Fibroblast of mammary gland (primary cell): ENCODE results near the gene DLG5.
A peak's percentile ranks its signal among the peaks of the same experiment; 100 is the strongest.

Experiments
- DNase-seq: peaks from one replicate; pipeline ENCODE4 v3.0.0-alpha.2; 2010; ENCODE audit warnings: low read depth
- H3K4me3 ChIP-seq: 2 replicates; pipeline ENCODE4 v1.5.1; 2011; ENCODE audit warnings: low read depth, mild to moderate bottlenecking, low read length, moderate library complexity; ENCODE audit not compliant: control insufficient read depth
- TF ChIP-seq, protein P1 (sequence below): conservative IDR thresholded peaks from 2 replicates; pipeline ENCODE4 v1.5.1; 2011; ENCODE audit warnings: low read depth, low read length, inconsistent platforms; ENCODE audit not compliant: control insufficient read depth, insufficient read depth

The DLG5 gene

DNA sequence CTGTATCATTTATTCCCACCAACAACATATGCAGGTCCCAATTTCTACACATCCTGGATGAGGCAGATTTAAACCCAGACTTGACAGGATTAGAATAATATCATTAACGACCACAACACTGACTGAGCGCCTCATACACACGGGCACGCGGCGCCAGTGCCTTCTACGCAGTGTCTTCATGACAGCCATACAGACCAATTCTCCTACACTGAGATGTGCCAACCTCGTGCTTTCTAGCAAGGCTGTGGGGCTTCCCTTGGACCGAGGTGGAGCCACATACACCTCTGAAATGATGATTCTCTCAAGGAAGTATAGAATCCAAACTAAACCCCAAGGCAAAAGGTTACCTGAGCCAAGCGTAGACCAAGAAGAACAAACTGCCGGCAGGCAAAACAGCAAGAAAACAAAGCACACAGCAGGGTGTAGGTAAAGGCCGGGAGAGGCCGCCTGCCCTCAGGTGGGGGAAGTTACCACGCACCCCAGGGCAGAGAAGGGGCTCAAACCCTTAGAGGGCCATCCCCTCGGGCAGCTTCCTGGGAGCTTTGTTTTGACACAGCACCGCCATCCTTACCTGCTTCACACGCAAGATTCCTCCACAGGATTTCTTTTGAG is 75.8 kb downstream of the DLG5 start:
- no peak for DNase-seq
- TF ChIP-seq, protein P1, sequence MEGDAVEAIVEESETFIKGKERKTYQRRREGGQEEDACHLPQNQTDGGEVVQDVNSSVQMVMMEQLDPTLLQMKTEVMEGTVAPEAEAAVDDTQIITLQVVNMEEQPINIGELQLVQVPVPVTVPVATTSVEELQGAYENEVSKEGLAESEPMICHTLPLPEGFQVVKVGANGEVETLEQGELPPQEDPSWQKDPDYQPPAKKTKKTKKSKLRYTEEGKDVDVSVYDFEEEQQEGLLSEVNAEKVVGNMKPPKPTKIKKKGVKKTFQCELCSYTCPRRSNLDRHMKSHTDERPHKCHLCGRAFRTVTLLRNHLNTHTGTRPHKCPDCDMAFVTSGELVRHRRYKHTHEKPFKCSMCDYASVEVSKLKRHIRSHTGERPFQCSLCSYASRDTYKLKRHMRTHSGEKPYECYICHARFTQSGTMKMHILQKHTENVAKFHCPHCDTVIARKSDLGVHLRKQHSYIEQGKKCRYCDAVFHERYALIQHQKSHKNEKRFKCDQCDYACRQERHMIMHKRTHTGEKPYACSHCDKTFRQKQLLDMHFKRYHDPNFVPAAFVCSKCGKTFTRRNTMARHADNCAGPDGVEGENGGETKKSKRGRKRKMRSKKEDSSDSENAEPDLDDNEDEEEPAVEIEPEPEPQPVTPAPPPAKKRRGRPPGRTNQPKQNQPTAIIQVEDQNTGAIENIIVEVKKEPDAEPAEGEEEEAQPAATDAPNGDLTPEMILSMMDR = no peak
- H3K4me3 ChIP-seq = no peak overlapping the region

DNA sequence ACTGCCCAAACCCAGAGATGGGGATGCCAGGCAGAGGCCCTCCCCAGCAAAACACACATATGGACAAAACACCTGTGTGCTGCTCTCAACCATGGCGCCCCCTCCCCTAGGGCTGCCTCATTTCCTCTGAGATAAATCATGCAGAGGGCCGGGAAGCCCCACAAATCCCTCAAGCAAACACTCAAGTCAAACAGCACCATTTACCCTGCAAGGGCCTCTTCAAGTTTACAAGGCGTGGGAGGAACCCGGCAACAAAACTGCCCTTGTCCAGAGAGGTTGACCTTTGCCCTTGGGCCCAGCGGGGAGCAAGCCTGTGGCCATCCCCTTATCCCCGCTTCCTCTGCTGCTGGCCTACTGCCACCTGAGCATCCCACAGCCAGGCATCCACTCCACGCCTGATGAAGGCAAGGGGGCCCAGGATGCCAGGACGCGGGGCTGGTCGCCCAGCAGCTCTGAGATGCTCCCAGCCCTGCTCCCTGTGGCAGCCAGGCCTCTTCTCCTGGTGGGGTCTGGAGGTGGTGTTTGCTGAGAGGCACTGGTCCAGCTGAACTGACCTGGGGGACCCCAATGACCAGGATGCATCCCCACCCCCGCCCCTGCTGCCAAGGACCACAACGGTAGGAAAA is 77.4 kb downstream of the DLG5 start:
- TF ChIP-seq, protein P1 = no peak
- H3K4me3 ChIP-seq = no peak overlapping the region
- DNase-seq = no peak

DNA sequence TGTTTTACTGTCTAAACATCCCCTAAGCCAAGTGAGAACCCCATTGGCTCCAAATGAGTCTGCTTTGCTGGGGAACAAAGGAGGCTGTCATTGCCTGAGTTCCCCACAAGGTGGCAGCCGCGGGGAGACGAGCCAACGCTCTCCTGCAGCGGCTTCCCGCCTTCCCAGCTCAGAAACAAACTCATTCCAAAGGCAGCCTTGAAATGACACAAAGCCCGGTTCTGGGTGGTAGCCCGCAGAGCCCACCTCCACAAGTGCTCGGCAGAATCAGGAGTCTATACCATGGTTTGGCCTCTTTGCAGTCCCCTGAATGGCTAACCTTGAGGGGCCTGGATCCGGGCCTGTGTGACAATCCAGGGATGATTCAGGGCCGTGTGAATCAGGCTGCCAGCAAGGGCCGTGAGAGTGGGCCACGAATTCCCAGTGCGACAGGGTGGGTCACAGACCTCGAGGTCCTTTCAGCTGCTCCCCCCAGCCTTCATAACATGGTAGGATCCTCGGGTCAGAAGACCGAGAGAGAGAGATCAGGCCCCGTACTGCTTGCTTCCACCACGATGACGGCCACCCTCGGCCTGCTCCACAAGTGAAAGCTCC is 79.7 kb downstream of the DLG5 start:
- TF ChIP-seq, protein P1 = peak; percentile 96
- peak; percentile 68 for DNase-seq
- H3K4me3 ChIP-seq = no peak overlapping the region

DNA sequence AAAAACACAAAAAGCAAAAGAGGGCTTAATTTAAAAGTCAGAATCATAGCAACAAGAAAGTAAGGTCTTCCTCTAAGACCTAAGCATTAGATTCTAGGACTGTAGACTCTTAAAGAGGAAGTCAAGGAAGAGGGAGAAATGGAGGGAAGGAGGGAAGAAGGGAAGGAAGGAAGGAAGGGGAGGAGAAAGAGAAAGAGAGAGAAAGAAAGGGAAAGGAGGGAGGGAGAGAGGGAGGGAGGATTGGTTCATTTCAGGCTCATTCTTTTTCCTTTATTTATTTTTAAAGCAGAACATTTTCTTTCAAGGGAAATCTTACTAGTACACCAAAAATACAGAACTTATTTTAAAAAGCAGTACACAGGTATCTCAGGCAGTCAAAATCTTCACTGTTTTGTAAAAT is 81.1 kb downstream of the DLG5 start:
- no peak overlapping the region for H3K4me3 ChIP-seq
- DNase-seq = no peak
- TF ChIP-seq, protein P1 = no peak

DNA sequence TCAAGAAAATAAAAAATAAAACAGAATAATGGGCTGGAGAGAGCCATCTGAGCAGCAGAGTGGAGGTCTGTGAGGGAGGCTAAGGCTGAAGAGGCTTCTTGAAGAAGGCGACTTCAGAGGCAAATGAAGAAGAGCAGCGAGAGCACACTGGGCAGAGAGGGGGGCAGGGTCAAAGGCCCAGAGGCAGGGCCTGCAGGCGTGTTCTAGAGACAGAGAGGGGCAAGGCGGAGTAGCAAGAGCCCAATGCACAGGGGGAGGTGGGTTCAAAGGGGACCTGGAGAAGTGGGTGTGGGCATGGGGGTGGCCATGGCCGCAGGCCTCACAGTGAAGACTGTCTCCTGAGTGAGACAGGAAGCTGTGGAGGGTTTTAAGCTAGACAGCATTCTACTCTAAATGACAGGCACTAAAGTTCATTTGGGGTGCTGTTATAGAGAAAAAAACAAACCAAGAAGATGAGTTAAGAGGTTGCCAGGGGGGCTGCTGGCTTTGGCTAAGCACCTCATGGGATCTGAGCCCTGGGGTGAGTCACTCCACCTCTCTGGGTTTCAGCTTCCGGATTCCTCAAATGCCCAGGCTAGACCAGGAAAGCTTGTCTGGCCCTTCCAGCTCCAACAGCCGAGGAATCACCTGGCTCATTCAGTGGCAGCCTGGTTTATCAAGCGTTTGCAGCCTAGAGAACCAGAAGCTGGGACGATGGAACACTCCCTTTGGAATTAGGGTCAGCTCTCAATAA is 81.7 kb downstream of the DLG5 start:
- H3K4me3 ChIP-seq = no peak overlapping the region
- TF ChIP-seq, protein P1 = no peak
- peak; percentile 71 for DNase-seq

DNA sequence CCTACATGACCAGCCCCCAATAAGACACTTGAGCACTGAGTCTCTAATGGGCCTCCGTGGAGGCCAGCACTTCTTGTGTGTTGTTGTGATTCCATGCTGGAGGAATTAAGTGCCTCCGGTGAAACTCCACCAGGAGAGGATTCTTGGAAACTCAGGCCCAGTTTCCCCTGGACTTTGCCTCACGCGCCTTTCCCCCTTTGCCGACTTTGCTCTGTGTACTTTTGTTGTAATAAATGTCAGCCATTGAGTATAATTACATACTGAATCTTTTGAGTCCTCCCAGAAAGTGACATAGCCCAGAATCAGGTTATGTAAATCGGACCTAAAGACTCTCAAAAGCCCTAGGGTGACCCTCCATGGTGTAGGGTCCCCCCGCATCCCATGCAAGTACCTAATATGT is 82.4 kb downstream of the DLG5 start:
- TF ChIP-seq, protein P1 = no peak
- no peak for DNase-seq
- no peak overlapping the region for H3K4me3 ChIP-seq
